CD4-positive, alpha-beta T cell treated with Interleukin-4 for 4 hours (primary cell): ENCODE results near the gene PRR16.

Source experiments
- DNase-seq: peaks from one replicate; pipeline ENCODE4 v3.0.0-alpha.2; 2020

PRR16 gene

DNA sequence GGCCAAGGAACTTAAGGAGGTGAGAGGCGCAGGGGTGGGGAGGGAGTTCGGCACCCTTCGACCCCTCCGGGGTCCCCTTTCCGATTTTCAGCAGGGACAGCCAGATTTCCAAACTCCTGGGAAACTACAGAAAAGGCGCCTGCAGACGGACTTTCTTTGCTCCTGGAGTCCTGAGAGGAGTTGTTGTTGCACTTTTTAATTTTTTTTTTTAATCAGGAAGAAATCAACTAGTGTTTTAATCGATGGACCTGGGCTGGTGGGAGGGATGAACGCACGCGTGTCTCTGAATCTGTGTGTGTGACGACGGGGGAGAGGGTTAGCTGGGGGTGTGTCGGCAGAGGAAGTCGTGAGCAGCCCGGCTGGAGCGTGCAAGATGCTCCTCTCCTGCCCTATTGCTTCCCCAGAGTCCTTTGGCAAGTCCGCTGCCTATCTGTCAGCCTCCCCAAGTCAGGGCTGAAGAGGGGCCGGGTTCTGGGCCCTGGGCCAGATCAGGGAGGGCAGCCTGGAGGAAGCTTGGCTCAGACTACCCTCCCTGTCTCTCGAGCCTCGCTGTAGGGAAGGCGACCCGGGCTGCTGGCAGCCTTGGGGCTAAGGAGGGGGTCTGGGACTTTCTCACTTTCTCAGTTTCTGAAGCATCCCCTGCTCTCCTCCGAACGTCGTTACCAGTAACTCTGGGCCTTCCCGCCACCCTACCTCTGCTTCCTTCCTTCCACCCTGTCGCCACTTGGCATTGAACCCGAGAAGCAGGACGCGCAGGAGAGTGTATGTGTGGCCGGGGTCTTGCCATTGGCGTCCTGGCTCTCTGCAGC, 731 bp downstream of the PRR16 start:
- DNase-seq: no peak

DNA sequence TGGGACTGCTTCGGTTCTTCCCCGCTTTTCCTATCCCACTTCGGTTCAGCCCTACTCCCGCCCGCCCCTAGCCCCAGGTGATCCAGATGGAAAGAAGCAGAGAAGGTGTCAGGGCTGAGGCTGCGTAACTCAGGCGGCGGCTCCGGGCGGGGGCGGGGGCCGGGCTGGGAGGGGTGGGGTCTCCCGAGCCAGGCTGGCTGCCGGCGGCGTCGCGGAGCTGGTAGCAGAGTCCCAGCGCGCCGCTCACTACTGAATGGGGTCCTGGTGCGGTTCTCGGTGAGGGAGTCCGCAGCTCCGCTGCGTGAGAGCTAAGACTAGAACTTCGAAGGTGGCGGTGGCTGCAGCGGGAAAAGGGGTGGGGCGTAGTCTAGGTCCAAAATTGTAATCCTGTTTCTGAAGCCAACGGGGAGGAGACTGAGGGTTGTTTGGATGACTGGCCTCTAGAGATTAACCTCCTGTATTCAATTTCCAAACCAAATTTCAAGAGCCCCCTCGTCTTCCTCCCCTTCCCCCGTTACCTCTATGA, 1.4 kb downstream of the PRR16 start:
- no peak for DNase-seq

- no peak for DNase-seq
Observed at GRCh38 chr5:120466341-120467006, 2.4 kb downstream of the PRR16 start.

DNA sequence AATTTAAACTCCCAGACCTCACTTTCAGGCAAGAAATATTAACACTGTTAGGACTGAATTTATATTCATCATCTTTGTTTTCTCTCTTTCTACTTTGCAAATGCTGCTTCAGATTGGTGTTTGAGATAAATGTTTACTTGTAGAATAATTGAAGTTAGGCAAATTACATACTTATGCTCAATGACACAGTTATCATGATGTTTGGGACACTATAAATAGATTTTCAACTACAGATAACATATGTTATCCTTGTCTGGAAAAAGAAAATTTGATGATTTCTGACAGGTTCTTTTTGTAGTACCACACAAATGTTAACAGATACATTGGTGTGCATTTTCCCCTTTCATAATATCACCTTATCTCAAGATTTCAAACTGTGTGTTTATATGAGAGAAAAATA, 7.9 kb downstream of the PRR16 start:
- no peak for DNase-seq

DNA sequence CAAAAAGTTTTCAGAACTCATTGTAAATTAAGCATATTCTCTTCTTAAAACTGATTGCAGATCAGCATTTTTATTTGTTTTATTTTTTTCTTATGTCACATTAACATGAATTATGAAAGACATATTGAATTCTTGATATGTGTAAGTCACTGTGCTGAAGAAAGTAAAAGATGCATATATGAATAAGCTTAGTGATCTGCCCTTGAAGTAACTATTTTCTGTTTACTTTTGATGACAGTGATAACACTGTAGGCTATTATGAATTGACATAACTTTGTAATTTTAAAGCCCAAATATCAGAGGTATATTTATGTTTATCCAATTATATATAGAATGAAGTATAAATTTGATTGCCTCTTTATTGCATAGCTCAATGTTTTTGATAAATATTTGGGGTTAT, 8.8 kb downstream of the PRR16 start:
- DNase-seq: no peak

GRCh38 chr5:120473332-120473731, 9.2 kb downstream of the PRR16 start:
- no peak for DNase-seq

- no peak for DNase-seq
Observed at GRCh38 chr5:120476063-120476462, 12.0 kb downstream of the PRR16 start.

GRCh38 chr5:120479066-120479465, 15.0 kb downstream of the PRR16 start:
- no peak for DNase-seq

DNA sequence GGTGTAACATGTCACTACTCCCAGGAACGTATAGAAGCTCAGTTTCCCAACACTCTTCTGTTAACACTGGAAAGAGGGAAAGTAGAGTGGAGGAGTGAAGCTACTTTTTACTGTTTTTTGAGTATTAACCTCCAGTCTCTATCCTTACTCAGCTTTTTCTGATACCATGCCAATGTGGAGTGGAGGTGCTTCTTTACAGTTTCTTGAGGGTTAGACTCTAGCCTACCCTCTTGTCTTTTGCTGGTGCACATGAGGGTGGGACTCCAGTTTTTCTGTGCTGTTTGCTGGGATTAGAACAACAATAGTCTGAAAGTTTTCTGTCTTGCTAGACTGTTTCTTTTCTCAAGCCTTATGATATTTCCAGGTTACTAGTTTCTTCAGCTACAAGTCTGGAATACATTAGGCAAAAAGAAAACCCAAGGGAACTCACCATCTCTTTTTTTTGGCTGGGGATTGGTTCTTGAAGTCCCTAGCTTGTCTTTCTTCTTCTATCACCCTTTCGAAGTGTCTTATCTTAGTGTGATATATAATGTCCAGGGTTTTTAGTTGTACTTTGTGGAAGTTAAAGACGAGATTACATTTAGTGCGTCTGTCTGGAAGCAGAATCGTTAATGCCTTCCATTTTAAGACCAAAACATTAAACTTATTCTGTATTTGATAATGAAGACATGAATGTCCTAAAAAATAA, 35.9 kb downstream of the PRR16 start:
- no peak for DNase-seq

- DNase-seq: no peak
Observed at GRCh38 chr5:120502531-120502930, 38.4 kb downstream of the PRR16 start.

DNA sequence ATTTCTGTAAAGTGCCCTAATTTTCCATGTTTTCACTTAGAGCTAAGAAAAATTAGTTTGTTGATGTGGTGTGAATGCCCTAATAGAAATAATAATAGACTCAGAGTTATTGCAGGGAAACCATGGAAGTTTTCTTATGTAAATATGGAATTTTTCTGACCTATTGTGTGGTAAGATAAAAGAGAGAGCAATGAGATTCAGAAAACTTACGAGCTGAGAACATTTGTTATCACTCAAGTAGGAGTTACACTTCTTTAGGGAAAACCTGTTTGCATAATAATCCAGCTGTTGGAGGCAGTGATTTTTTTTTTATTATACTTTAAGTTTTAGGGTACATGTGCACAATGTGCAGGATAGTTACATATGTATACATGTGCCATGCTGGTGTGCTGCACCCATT, 39.2 kb downstream of the PRR16 start:
- no peak for DNase-seq

DNA sequence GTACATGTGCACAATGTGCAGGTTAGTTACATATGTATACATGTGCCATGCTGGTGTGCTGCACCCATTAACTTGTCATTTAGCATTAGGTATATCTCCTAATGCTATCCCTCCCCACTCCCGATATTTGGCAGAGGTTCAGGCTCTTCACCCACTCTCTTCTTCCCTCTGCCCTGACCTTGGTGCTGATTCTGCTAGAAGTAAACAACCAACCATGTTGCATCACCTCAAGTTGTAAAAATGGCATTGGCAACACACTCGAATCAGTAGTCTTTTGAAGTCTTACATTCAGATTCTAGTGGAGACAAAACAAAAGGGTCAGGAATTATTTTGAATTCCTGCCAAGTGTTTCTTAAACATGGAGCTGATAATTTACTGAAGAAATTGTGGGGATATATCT, 40.0 kb downstream of the PRR16 start:
- DNase-seq: no peak

DNA sequence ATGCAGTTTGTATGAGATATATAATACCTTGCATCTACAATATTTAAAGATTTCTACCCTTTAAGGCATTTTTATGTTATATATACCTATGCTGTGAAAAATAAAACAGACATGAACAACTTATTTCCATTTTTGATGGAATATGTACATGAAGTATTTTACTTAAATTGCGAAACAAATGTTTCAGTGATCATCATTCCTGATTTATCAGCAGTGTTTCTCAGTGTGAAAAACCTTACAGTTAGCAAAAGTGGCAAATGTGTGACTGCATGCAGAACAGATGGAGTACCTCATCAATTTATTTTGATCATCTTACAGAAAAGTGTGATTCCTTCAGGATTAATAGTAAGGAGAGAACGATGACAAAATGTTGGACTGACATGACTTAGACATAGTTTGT, 43.1 kb downstream of the PRR16 start:
- DNase-seq: no peak

- no peak for DNase-seq
Observed at GRCh38 chr5:120507800-120508463, 43.8 kb downstream of the PRR16 start.

- DNase-seq: no peak
Observed at GRCh38 chr5:120509053-120509452, 45.0 kb downstream of the PRR16 start.

- no peak for DNase-seq
Observed at GRCh38 chr5:120510098-120510637, 46.1 kb downstream of the PRR16 start.

DNA sequence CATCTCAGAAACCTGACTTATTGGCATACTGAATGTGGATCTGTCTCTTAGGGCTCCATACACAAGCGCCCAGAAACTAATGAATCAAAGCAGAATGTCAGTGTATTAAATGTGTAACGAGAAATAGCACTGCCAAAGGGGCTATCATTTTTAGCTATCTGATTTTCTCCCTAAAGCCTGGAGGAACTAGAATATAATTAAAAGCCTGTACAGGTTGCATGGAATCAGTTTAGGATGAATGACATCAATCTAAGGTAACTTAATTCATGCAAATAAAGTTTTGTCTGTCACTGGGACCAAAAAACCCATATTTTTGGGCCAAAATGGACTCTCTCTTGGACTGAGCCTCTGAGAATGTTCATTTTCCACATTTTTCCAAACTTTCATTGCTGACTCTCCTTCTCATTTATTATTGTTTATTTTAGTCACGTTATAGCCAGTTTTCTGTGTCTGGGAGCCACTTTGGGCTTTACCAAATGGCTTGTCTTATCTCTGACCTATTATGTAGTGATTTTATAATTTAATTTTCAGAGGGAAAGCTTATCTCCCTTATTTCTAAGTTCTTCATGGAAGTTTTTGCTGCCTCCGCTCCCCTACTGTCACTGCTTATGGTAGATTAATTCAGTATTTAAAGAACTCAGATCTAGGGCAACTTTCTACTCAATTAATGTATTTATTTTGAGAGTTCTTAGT, 47.0 kb downstream of the PRR16 start:
- DNase-seq: no peak

DNA sequence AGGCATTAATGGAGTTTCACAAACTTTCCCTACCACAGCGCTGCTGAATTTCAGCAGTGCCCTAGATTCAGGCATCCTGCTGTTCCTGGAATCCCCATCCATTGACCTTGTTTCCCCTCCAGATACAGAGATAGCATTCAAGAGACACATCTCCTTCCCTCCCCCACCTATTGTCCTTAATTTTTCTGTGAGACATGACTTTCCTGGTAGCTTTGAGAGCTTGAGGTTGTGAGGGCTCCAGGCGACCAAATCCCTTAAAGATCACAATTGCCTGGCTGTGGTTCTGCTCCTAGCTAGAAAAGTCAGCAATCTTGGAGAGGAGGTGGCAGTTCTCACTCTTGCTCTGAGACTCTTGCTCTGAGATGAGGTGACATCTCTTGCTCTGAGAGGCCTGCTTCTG, 48.0 kb downstream of the PRR16 start:
- no peak for DNase-seq

GRCh38 chr5:120512791-120513650, 48.9 kb downstream of the PRR16 start:
- no peak for DNase-seq

DNA sequence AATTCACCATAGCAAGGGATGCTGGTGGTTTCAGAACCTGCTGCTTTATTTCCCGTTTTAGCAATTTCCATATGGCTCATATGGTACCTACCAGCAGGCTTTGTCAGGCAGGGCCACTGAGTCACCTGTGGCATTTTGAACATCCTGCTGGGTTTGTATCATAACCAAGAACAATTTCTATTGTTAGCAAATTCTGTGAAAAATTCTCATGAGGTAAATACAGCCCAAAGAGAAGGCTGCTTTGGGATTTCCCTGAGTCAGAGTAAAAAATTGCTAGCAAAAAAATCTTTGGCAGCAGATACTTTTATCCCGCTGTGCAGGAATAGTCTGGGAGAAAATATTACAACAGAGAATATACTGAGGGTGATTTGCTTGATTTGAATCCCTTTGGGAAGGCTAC, 52.7 kb downstream of the PRR16 start:
- DNase-seq: no peak

GRCh38 chr5:120517607-120518252, 53.6 kb downstream of the PRR16 start:
- no peak for DNase-seq
